AG04449 (cell line): ENCODE results near the gene NDUFAF4.
A peak's percentile ranks its signal among the peaks of the same experiment; 100 is the strongest.

ENCODE experiments used
- CTCF ChIA-PET: fragments of 350-600 bp; formaldehyde crosslinking; extraction: SDS; loops from one replicate; lab custom pipeline; 2021; ENCODE audit warnings: antibody characterized with exemption; lab: Yijun Ruan, JAX
- POLR2A ChIA-PET: fragments of 400-600, 350-600 bp; formaldehyde crosslinking; extraction: SDS; loops from one replicate; lab custom pipeline; 2020; ENCODE audit warnings: antibody characterized with exemption, inconsistent platforms; lab: Yijun Ruan, JAX
- DNase-seq: peaks from one replicate; pipeline ENCODE4 v3.0.0-alpha.2; 2010; ENCODE audit warnings: low read depth, low spot score
- H3K4me3 ChIP-seq: 2 replicates; pipeline ENCODE4 v1.5.1; 2011; ENCODE audit warnings: low read depth, mild to moderate bottlenecking, control low read depth, low read length
- CTCF ChIP-seq: IDR thresholded peaks from one replicate; pipeline ENCODE4 v1.5.1; 2011; ENCODE audit warnings: mild to moderate bottlenecking, moderate library complexity, low read length, control low read depth, inconsistent platforms; ENCODE audit not compliant: insufficient read depth; ENCODE audit errors: missing control alignments

The NDUFAF4 gene

DNA sequence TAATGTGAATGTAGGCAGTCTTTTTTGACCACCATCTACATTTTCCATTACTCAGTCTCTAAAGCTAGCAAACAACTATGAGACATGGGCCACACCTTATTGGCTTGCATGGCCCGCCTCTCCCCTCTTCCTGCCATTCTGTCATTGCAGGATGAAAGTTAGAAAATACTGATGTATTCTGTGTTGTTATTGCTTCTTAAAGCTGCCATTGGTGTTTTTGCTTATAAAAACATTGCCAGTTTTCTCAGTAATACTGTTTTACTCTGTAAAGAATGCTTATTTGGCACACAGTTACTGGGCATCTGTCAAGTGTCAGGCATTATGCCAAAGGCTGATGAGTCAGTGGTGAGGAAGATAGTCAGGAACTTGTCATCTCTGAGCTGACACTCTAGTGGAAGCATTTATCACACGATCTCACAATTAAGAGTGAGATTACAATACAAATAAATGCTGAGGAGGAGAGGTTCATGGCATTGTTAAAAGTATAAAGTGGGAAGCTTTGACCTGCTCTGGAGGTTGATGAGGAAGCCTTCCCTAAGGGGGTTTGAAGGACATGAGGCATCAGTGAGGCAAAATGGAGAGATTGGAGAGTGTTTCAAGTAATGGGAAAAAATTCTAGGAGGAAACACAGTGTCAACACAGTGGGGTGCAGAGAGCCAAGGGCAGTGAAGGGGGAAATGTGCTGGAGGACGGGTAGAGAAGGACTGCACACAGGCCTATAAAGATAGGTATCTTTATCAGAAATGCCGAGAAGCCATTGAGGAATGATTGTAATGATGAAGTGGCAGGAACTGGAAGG lies 41.5 kb upstream of the NDUFAF4 start:
- POLR2A ChIA-PET = no interaction called here
- CTCF ChIA-PET = no interaction called here
- no peak for TF ChIP-seq CTCF
- peak; percentile 16 for DNase-seq
- H3K4me3 ChIP-seq = no peak overlapping the region

DNA sequence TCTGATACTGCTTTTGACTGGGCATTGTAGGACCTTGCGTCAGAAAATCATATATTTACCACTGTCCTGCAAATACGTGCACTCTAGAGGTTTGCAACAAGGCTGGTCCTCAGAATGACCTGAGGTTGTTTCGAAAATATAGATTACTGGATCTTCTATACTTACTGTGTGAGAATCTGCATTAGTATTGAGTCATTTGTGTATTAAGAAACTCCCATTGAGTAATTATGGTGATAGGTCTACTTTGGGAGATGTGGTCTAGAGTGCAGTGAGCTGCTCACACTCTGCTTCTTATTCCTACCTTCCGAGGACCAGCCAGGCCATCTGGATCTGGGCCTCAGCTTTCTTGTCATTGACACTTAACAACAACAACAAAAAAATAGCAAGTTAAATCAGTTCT lies 36.4 kb upstream of the NDUFAF4 start:
- DNase-seq = no peak
- no peak for TF ChIP-seq CTCF
- CTCF ChIA-PET = no interaction called here
- no peak overlapping the region for H3K4me3 ChIP-seq
- POLR2A ChIA-PET = no interaction called here

GRCh38 chr6:96931198-96931597 lies 33.5 kb upstream of the NDUFAF4 start:
- ChIA-PET CTCF (no interaction called here), POLR2A (no interaction called here)
- TF ChIP-seq CTCF = no peak
- DNase-seq = no peak
- no peak overlapping the region for H3K4me3 ChIP-seq

DNA sequence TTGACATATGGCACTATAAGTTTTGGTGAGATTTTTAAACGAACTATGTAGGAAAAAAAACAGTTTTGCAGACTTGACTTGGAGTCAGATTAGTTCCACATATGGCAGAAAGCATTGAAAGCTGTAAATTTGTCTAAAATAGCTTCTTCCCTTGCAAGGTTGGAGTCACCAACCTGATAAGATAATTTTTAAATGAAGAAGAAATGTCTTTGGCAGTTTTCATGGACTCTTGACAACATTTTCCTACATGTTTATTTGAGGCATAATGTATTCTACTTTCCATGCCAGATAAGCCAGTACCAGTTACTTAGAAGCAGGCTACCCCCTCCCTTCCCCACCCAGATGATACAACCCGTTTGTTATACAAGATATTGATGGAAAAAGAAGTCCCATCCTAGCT lies 32.0 kb upstream of the NDUFAF4 start:
- H3K4me3 ChIP-seq = no peak overlapping the region
- ChIA-PET POLR2A (no interaction called here), CTCF (no interaction called here)
- TF ChIP-seq CTCF = no peak
- DNase-seq = no peak

DNA sequence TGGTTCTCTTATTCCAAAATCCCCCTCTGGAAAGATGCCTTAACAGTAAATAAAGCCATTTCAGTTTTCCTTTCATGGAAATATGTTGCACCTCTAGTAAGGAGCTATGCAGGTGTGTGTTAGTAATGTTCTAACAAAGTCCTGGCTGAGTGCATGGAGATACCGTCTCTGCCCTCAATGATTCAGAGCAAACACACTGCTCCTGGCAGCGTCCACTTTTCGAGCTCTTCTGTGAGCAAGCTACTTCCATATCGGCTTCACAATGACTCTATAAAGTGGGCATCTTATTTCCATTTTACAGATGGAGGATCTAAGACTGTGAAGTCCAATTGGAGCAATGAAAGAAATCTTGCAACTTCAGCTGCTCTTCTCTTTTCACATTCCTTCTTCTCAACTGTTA lies 30.0 kb upstream of the NDUFAF4 start:
- no peak for TF ChIP-seq CTCF
- CTCF ChIA-PET = no interaction called here

DNA sequence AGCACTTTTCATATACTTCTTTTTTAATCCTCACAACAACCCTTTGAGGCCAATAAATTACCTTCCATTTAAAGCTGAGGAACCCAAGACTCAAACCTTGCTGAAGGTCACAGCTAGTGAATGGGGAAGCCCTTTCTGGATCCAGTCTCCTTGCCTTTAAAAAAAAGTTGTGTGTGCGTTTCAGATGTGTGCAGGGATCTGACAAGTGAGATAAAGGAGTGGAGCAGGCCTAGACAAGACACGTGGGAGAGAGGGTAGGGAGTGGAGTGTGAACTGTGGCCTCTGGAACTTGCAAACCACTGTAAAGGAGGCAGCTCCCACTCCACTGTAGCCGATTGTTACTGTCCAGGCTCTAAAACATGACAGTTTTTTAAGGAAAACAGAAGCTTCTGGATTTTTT lies 28.7 kb upstream of the NDUFAF4 start:
- ChIA-PET CTCF (interaction anchor here (2.8 kb wide), 1 partner anchor 28 kb away, joined by 7 read pairs; no protein-coding TSS in a partner anchor), POLR2A (no interaction called here)
- no peak overlapping the region for H3K4me3 ChIP-seq
- DNase-seq = no peak
- TF ChIP-seq CTCF = no peak

More for the DNA sequence above, 30.0 kb upstream of the NDUFAF4 start:
- DNase-seq = no peak
- no peak overlapping the region for H3K4me3 ChIP-seq
- POLR2A ChIA-PET = no interaction called here
